Renal pelvis (tissue), 4 donors: ENCODE results near the gene MEIS3. TPM values are rescaled to one million over a fixed set of nuclear protein-coding genes. Genes with fewer than 3 reads are reported as not detected.

Source experiments
- DNase-seq: peaks from one replicate; pipeline ENCODE4 v3.0.0-alpha.2; 2013
- polyA plus RNA-seq, 3 donors: library from polyadenylated mRNA; unstranded; fragments of 120-200 nt; gene quantifications; one replicate each; pipeline ENCODE4 v1.2.1, GENCODE V29; 2013; ENCODE audit not compliant: insufficient read length in 3 of 3

Gene MEIS3
- polyA plus RNA-seq, 3 donors = 16.6 to 24.1 (median 17.7) TPM

- DNase-seq = no peak
Observed at GRCh38 chr19:47436712-47437401, 17.5 kb upstream of the MEIS3 start.

- no peak for DNase-seq
Observed at GRCh38 chr19:47435883-47436417, 16.6 kb upstream of the MEIS3 start.

GRCh38 chr19:47435196-47435595, 15.9 kb upstream of the MEIS3 start:
- DNase-seq = no peak

GRCh38 chr19:47434088-47434487, 14.8 kb upstream of the MEIS3 start:
- no peak for DNase-seq

- DNase-seq = no peak
Observed at GRCh38 chr19:47433121-47433520, 13.8 kb upstream of the MEIS3 start.

GRCh38 chr19:47432499-47432898, 13.2 kb upstream of the MEIS3 start:
- no peak for DNase-seq

- DNase-seq = no peak
Observed at GRCh38 chr19:47432091-47432490, 12.8 kb upstream of the MEIS3 start.

GRCh38 chr19:47430041-47430802, 10.9 kb upstream of the MEIS3 start:
- no peak for DNase-seq

GRCh38 chr19:47429140-47429793, 9.9 kb upstream of the MEIS3 start:
- DNase-seq = no peak

- peak; percentile 90 for DNase-seq
Observed at GRCh38 chr19:47428177-47428894, 9.0 kb upstream of the MEIS3 start.

- DNase-seq = no peak
Observed at GRCh38 chr19:47427241-47428176, 8.2 kb upstream of the MEIS3 start.

- no peak for DNase-seq
Observed at GRCh38 chr19:47423203-47423882, 4.0 kb upstream of the MEIS3 start.

- no peak for DNase-seq
Observed at GRCh38 chr19:47422417-47423163, 3.3 kb upstream of the MEIS3 start.

- DNase-seq = peak; percentile 63
Observed at GRCh38 chr19:47421844-47422395, 2.6 kb upstream of the MEIS3 start.

- no peak for DNase-seq
Observed at GRCh38 chr19:47421244-47421786, 2.0 kb upstream of the MEIS3 start.

GRCh38 chr19:47419789-47420188, 462 bp upstream of the MEIS3 start:
- no peak for DNase-seq

GRCh38 chr19:47418692-47419029, 666 bp downstream of the MEIS3 start:
- DNase-seq = no peak

GRCh38 chr19:47417746-47418691, 1.3 kb downstream of the MEIS3 start:
- DNase-seq = no peak
